OCI-LY1 (cell line): Measurements from ENCODE around the gene SLCO3A1.

Source experiments
- EZH2 ChIP-seq: fragments of 200-600 bp; sonication (generic), shearing (Covaris generic); IDR thresholded peaks from 2 replicates; pipeline ENCODE4 v1.8.0; 2017; ENCODE audit warnings: borderline replicate concordance, mixed run types, mild to moderate bottlenecking, antibody characterized with exemption, low read length, moderate library complexity, mixed read lengths
- TF ChIP-seq, protein P1 (sequence below): fragments of 200-600 bp; sonication (generic), shearing (Covaris generic); IDR thresholded peaks from 2 replicates; pipeline ENCODE4 v1.5.1; 2017; ENCODE audit warnings: mild to moderate bottlenecking, antibody characterized with exemption, low read length, moderate library complexity, mixed read lengths

DNA sequence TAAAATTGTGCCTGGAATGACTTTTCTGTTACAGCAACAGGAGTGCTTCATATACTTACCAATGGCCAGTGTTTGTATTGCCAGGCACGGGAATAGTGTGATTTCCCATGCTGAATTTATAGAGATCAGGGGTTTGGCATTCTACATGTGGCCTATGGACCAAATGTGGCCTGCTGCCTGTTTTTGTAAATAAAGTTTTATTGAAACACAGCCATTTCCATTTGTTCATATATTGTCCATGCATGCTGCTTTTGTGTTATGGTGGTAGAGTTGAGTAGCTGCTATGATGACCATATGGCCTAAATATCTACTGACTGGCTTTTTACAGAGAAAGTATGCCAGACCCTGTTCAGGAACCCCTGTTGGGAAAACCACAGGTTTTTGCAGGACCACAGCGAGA, 55.6 kb downstream of the SLCO3A1 start:
- TF ChIP-seq, protein P1, sequence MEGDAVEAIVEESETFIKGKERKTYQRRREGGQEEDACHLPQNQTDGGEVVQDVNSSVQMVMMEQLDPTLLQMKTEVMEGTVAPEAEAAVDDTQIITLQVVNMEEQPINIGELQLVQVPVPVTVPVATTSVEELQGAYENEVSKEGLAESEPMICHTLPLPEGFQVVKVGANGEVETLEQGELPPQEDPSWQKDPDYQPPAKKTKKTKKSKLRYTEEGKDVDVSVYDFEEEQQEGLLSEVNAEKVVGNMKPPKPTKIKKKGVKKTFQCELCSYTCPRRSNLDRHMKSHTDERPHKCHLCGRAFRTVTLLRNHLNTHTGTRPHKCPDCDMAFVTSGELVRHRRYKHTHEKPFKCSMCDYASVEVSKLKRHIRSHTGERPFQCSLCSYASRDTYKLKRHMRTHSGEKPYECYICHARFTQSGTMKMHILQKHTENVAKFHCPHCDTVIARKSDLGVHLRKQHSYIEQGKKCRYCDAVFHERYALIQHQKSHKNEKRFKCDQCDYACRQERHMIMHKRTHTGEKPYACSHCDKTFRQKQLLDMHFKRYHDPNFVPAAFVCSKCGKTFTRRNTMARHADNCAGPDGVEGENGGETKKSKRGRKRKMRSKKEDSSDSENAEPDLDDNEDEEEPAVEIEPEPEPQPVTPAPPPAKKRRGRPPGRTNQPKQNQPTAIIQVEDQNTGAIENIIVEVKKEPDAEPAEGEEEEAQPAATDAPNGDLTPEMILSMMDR: no peak
- TF ChIP-seq EZH2: no peak
